SIG-M5 treated with dmso at 0.1 percent for 504 hours (cell line): ENCODE results near the gene TCP10L.
A peak's percentile ranks its signal among the peaks of the same experiment; 100 is the strongest.
"Not testable (repeated sequence)": the region's sequence is repeated elsewhere in the genome, so short reads cannot be mapped to it uniquely, and the experiment has no call there.

Source experiments
- DNase-seq: peaks from one replicate; lab custom pipeline; 2025; ENCODE audit not compliant: unreplicated experiment; lab: John Stamatoyannopoulos, UW

The TCP10L gene

GRCh38 chr21:32587120-32587519, 1.8 kb upstream of the TCP10L start:
- DNase-seq = no peak

GRCh38 chr21:32585970-32586369, 647 bp upstream of the TCP10L start:
- DNase-seq = no peak

DNA sequence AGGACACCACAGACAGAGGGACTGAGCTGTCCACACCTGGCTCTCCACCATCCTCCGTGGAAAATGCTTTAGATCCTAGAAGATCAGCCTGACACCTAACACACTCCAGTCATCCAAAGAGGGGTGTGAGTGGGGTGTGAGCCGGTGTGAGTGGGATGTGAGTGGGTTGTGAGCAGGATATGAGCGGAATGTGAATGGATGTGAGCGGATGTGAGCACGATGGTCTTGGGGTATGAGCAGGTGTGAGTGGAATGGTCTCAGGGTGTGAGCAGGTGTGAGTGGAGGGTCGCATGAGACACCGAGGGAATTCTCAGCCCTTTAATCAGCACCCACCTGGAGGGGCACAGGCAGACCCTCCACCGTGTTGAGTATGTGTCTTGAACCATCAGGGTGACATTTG, 851 bp downstream of the TCP10L start:
- DNase-seq = no peak

GRCh38 chr21:32581732-32582131, 3.6 kb downstream of the TCP10L start:
- no peak for DNase-seq

DNA sequence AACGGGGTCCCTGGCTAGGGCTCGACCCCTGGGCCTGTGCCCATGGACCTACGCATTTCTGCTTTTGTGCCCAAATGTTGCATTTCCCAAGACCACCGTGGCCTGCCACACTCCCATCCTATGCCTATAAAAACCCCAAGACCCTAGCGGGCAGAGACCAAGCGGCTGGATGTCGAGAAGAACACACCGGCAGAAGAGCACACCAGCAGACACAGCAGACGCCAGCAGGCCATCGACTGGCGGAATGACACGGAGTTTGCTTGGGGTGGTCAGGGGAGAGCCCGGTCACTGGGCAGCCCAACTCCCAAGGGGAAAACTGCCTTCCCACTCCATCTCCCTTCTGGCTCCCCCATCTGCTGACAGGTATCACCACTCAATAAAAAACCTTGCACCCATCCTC, 4.4 kb downstream of the TCP10L start:
- no peak for DNase-seq

GRCh38 chr21:32578107-32578691, 7.1 kb downstream of the TCP10L start:
- peak; percentile 8 for DNase-seq

DNA sequence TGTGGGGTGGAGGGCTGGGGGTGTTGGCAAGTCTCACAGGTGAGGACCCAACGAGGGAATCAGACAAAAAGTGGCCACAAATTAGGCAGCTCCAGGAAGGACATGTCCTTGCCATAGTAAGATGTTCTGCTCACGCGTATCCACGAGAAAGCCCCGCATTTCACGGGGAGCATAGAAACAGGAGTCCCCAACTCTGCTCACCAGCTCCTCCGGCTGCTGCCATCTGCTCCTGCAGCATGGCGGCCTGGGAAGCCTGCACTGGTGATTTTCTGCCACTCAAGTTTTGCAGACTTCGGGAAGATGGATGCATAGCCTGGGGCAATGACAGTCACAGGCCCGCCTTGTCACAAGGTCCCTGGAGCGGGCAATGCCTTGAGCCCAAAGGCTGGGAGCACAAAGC, 9.3 kb downstream of the TCP10L start:
- no peak for DNase-seq

- no peak for DNase-seq
Measured at GRCh38 chr21:32574946-32575925, 10.1 kb downstream of the TCP10L start.

GRCh38 chr21:32572574-32573420, 12.5 kb downstream of the TCP10L start:
- DNase-seq = no peak

DNA sequence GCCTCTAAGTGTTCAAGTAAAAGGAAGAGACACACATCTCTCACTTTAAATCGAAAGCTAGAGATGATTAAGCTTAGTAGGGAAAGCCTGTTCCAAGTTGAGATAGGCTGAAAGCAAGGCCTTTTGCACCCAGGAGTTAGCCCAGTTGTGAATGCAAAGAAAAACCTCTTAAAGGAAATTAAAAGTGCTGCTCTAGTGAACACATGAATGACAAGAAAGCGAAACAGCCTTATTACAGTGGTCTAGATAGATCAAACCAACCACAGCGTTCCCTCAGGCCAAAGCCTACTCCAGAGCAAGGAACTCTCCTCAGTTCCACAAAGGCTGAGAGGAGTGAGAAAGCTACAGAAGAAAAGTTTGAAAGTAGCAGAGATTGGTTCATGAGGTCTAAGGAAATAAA, 14.9 kb downstream of the TCP10L start:
- DNase-seq = no peak

DNA sequence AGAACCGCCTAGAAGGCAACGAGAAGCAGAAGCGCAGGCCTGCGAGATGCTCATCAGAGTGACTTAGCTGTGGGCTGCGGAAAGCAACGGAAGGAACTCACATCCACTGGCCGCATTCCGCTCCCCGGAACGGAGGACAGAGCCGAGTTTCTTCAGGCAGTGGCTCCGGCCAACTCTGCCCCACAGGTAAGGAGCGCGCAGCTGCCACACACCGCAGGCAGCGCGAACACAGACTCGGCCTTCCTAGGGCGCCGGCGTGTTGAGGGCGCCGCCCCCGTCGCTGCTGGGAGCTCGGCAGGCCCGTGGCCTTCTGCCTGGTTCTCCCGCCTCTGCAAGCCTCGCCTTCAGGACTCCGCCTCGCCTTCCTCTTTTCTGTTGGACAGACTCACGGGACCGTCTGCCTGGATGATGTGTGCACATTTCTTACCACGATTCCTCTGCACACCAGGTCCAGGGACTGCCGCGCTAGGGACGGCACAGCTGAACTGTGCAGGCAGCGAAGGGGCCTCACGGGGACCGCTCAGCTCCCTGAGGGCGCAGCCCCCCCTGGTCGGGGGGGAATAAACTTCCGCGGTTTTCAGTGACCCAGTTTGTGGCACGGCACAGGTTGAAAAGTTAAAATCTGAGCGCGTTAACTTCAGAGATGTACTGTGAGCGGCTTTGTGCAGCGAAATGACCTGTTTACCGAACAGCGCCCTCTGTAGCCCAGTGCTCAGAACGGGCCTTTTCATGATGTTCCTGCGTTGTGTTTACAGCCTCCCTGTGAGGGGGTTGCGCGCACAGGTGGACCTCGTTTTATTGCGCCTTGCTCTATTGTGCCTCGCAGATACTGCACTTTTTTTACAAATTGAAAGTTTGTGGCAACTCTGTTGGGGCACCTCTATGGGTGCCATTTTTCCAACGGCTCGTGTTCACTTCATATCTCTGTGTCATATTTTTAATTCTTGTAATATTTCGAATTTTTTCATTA, 15.8 kb downstream of the TCP10L start:
- DNase-seq = peak; percentile 82

GRCh38 chr21:32567626-32568025, 17.7 kb downstream of the TCP10L start:
- no peak for DNase-seq

- no peak for DNase-seq
Measured at GRCh38 chr21:32566741-32567389, 18.5 kb downstream of the TCP10L start.

GRCh38 chr21:32565856-32566465, 19.4 kb downstream of the TCP10L start:
- no peak for DNase-seq

DNA sequence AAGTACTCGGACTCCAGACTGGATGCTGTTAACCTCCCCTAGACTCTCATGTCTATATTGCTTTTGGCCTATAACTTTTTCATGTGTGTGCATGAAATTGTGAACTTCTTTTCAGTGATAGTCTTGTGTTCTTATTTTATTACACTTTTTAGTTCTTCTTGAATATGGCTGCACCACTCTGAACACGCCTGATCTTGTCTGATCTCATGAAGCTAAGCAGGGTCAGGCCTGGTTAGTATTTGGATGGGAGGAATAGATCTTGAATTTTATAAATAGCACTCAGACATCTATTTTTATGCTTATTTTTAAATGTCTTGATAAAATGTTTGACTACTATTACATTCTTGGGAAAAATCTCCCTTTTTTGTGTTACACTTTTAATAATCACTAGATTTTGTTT, 22.4 kb downstream of the TCP10L start:
- no peak for DNase-seq

DNA sequence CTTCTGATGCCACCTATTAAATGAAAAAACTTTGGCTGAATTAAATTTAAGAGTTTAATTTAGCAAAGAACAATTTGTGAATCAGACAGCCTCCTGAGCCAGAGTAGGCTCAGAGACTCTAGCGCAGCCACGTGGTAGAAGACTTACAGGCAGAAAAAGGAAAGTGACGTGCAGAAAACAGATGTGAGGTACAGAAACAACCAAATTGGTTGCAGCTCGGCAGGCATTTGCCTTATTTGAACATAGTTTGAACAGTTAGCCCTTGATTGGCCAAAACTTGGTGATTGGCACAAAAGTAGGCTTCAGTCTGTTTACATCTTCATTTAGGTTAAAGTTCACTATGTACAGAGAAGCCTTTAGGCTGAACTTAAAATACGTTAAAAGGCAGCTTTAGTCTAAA, 22.9 kb downstream of the TCP10L start:
- DNase-seq = no peak

- not testable (repeated sequence) for DNase-seq
Measured at GRCh38 chr21:32561476-32561875, 23.8 kb downstream of the TCP10L start.

DNA sequence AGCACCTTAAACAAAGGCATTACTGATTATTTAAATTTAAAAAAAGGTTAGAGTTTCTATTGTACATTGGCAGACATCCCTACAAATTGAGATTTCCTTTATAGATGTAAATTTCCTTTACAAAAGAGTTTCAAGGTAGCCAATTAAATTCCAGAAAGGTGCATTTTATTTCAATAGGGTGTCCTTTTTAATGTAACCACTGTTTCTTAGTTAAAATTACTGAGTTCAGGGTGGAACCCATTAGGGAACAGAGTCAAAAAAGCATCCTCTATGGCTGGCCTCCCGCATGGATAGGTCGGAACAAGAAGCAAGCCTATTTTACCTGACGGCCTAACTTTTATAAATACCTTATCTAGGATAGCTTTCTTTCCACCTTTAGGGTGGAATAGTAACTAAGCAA, 24.4 kb downstream of the TCP10L start:
- DNase-seq = no peak

DNA sequence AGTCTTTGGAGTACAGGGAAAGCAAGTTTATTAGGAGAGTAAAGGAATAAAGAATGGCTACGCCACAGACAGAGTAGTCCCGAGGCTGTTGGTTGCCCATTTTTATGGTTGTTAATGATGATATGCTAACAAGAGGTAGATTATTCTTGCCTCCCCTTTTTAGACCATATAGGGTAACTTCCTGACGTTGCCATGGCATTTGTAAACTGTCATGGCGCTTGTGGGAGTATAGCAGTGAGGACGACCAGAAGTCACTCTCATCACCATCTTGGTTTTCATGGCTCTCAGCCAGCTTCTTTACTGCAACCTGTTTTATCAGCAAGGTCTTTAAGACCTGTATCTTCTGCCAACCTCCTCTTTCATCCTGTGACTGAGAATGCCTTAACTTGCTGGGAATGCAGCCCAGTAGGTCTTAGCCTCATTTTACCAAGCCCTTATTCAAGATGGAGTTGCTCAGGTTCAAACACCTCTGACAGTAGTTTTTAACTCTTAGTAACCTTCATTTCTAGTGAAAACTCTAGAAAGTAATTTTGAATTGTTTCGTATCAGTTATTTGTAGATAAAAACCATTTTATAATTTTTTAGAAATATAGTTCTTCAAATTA, 26.2 kb downstream of the TCP10L start:
- DNase-seq = no peak
